Measurements from ENCODE around the gene GRID2.
"Not testable (repeated sequence)": the region's sequence is repeated elsewhere in the genome, so short reads cannot be mapped to it uniquely, and the experiment has no call there.

The GRID2 gene

DNA sequence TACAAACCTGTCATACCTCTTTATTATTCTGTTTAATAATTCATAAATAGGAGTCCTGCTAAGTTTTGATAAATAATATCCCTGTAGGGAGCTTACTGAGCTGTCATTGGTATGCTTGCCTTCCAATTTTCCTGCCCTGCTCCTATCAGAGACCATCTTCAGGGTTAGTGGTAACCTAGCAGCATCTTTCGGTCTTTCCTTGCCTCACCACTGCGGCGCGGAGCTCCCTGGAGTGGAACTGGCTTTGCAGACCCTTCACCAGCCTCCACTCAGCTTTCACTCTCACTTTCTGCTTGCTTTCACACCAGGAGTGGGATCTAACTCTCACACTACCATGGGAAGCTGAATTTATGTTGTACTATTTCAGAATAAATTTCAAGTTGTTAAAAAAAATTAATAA is 1043.1 kb downstream of the GRID2 start:
- DNase-seq, result no peak

DNA sequence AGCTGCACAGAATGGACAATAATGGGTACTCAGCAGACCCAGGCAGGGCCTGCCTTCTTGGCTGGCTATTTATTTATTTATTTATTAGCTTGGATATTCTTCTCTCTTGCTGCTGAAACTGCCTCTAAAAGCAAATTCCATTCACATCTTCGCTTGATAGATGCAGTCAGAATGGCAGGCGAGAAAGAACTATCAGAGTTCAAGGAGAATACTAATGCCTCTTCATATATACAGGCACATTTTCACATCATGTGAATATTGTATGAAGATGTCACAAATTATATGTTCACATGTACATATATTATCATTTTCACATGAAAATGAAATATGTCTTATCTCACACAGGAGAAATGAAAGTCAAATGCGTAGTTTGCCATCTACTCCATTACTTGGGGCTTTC is 1045.1 kb downstream of the GRID2 start:
- DNase-seq, result no peak

DNA sequence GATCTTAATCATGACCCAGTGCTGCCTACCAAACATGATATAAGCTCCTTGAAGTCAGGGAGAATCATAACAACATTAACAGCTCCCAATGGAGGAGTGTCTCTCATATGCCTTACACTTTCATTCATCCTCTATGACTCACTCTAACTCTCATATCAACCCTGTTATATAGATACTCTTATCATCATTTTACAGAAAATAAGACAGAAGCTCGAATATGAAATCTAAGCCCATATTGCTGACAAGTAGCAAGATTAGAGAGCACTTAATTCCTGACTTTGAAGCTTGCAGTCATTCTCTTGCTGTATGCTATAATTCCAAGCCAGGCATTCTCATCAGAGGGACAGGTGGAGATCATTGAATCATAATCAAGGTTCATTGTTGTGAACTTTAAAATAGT is 1048.1 kb downstream of the GRID2 start:
- DNase-seq, result no peak

DNA sequence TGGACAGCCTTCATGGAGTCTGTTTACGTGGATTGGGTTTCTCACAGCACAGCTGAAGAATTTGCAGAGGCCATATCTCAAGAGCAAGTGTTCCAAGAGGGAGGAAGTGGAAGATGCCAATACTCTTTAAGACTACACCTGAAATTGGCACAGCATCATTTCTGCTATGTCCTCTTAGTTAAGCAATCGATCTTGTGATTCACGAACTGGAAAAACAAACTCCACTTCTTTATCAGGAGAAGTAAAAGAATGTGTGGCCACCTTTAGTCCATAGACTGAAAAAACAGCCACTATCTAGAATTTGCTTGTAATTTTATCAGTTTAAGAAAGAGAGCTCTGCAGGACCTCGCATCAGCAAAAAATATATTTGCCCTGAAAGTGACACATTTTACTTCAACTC is 1051.6 kb downstream of the GRID2 start:
- no peak for DNase-seq

DNA sequence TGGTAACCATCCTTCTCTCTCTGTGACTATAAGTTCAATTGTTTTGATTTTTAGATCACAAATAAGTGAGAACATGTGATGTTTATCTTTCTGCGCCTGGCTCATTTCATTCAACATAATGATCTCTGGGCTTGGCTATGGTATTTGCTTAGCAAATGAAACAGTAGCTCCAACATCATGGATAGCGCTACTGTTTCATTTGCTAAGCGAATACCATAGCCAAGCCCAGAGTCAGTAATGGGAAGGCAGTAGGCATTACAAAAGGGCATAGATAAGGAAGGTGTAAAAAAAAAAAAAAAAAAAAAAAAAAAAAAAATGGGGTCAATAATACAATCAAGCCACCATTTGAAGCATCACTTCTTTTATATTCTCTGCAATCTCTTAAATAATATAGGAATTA is 1055.8 kb downstream of the GRID2 start:
- DNase-seq, result no peak

DNA sequence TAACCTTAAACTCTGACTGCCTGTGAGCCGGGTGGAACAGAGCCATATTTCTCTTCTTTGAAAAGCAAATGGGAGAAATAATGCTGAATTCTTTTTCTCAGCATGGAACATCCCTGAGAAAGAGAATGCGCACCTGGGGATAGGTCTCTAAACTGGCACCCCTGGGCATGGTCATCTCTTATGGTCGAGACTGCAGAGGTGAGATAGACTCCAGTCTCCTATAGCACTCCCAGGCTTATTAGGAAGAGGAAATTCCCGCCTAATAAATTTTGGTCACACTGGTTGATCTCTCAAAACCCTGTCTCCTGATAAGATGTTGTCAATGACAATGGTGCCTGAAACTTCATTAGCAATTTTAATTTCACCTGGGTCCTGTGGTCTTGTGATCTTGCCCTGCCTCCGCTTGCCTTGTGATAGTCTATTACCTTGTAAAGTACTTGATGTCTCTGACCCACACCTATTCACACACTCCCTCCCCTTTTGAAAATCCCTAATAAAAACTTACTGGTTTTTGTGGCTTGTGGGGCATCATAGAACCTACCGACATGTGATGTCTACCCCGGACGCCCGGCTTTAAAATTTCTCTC is 1062.5 kb downstream of the GRID2 start:
- DNase-seq, result not testable (repeated sequence)

DNA sequence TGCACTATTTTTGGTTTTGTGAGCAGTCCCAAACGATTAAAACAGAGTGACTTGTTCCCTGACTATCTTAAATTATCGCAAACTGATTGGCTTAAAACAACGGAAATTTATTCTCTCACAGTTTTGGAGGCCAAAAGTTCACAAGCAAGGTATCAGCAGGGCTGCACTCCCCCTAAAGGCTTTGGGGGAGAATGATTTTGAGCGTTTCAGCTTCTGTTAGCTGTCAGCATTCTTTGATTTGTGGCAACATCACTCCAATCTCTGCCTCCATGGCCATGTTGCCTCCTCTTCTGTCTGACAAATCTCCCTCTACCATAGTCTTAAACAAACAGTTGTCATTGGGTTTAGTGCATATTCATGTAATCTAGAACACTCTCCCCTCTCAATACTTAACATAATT is 1065.2 kb downstream of the GRID2 start:
- DNase-seq, result no peak

DNA sequence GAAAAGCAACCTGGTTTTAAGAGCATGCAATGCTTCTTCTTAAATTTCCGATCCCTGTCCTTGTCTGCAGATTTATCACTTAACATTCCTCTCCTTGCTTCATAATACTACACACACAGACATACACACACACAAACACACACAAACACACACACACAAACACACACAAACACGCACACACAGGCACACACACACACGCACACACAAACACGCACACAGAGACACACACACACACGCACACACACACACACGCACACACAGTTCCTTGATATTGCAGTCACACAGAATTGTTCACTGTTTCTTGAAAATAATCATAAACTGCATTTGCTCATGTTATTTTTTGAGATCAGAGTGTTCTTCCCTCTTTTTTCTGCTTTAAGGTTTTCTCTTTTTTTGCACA is 1066.5 kb downstream of the GRID2 start:
- no peak for DNase-seq

DNA sequence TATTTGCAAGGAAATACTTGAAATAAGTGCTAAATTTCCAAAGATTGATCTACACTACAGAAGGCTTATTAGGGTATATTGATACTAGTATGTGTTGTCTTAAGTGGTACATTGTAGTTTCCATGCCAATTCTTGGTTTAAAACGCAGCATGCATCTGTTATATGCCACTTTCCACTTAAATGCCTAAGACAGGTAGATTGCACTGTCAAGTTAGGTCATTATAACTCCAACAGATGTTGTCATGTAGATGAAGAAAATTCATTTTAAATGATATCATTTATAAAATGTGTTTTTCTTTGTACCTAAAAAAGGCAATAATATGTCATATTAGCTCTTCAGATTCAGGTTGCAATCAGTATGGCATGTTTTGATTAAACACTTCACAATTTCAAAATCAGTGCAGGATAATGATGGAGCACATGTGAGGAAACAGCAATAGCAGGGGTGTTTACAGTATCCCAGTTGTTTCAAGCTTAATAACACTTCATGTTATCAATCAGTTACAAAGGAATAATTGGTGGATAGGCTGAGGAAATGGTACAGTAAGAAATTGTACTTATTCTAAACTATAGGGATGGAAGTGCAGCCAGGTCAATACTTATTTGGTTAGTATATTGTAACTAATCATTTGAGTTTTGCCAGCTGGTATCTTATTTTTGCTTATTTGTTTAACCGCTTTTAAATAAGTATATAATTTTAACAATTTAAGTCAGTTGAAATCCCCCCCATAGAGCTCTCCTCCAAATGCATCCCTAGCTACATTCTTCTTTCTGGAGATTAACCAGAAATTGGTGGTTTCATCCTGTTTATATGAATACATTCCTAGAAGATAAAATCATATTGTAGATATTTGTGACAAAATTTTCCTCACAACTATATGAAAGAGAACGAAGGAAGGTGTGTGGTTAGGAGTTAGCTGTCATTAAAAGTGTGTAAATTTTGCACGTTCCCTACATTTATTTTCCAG is 1070.4 kb downstream of the GRID2 start:
- DNase-seq, result peak; percentile 41

DNA sequence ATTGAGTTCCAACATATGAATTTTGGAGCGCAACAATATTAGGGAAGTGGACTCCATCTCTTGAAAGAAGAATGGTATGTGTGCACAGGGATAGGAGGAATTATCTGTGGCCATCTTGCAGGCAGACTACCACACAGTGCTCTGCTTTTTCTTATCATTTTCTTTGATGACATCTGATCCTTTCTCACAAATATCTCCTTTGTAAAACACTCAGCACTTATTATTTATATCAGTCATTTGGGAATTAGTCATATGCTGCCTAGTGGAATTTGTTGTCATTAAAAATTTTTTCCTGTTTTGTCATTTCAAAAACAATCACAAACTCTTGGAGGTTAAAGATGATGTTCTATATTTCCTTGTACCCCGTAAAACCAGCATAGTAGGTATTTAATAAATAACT is 1080.5 kb downstream of the GRID2 start:
- DNase-seq, result peak; percentile 31

DNA sequence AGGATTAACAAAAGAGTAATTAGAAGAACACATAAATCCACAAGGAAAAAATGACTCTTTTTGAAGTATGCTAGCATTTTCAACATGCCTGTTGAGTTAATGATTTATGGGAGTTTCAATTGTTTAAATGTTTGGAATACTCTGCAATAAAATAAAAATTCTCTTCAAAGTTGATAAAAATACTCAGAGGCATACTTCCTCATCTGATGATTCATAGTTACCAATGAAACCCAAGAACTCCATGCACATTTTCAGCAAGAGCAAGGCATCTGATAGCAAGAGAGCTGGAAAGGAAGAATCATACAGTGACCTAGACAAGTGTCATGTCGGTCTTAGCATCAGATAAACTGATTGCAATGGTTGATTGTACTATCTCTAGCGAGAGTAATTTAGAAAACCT is 1081.1 kb downstream of the GRID2 start:
- DNase-seq, result no peak

DNA sequence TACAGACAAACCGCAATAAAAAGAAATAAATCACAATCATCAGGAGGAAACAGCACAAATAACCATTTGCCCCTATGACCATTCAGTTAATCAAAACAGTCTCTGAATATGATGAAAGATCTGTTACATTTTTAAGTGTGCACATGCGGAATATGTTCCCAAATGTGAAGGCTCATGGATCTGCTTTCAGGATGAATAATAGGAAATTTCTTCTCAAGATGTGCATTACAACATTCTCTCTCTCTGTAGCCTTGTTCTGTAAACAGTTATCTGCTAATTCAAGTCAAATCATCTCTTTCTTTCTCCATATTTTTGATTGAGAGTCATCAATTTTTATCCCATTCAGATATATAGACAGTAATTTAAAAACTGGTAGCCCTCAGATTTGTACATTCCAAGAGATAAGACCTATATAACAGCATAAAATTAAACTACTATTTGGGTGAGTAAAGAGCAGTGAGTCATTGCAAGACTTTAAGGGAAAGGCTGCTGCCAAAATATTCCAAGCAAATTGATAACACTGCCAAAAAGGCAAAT is 1090.8 kb downstream of the GRID2 start:
- no peak for DNase-seq

DNA sequence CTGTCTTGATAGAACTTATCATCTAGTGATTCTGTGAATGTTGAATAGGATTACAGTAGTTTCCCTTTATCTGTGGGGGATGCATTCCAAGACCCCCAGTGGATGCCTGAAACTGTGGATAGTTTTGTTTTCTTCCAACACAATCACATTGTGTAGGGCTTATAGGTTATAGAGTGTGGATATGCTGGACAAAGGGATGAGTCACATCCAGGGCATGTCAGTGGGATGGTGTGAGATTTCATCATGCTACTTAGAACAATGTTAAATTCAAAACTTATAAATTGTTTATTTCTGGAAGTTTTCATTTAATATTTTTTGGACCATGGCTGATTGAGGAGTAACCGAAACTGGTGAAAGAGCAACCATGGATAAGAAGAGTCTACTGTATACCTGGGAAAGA is 1092.5 kb downstream of the GRID2 start:
- DNase-seq, result no peak

DNA sequence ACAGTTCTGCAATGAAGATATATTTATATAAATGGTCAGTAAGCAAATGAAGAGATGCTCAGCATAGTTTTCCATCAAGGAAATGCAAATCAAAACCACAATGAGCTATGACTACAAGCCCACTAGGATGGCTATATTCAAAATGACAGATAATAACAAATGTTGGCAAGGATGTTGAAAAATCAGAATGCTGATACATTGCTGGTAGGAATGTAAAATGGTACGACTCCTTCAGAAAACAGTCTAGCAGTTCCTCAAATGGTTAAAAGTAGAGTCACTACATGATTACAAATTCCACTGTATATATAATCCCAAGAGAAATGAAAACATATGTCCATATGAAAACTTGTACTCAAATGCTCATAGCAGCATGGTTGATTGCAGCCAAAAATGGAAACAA is 1099.8 kb downstream of the GRID2 start:
- peak; percentile 41 for DNase-seq

DNA sequence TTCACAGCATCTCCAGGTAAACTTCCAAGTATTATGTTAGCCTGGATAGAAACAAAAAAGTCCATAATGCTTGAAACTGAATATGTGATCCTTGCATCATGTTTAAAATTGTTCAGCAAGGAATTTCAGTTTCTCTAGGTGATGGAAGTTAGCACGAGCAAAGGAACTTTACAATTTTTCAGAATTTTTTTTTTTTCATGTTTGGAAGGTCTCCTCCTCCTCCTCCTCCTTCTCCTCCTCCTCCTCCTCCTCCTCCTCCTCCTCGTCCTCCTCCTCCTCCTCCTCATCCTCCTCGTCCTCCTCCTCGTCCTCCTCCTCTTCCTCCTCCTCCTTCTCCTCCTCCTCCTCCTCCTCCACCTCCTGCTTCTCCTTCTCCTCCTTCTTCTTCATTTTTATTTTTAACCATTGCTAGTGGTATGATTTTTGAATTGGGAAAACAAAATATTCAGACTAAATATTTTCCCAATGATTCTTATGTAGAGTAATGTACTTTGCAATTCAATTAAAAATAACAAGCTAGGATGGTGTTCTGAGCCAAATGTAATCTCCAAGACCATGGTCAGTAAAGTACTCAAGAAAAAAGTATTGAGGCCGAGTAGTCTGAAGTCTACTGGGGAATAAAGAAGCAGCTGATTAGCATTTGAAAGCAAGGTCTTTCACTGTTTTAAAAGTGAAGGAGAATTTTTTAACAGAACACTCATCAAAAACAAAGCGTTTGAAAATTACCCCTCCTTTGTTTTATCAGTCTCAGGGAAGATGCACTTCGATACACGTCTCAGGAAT is 1103.9 kb downstream of the GRID2 start:
- DNase-seq, result no peak

DNA sequence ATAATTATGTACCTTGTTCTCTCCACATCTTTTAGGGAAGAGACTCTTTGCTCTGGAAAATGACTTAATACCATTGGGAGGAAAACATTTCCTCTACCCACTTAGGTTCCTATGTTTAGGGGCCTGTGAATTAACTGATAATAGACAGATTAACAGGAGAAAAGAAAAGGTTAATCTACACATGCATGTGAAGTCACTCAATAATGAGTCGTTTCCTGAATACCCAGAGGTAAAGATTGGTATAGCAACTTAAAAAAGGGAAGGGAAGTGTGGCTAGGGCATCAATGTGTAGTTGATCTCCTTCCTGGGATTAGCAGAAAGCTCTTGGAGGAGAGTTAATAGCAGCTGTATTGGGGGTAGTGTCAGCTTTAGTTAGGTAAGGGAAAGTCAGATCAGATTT is 1105.3 kb downstream of the GRID2 start:
- DNase-seq, result peak; percentile 39

DNA sequence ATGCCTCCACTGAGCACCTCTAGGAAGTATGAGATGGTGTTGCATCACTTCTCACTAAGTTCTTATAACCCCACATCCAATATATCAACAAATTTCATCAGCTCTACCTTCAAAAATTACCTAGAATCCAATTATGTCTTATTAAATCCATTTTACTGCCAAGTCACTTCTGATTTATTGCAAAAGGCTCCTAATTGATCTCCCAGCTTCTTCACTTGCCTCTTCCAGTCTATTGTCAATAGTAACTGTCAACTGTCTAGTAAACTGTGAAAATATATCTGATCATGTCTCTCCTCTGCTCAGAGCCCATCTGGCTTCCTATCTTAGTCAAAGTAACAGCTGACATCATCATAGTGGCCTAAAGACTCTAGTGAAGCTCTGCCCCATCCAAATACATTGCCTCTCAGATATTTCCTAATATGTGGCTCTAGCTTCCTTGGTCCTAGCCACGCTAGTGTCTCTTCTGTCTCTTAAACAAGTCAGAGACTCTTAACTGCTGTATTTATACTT is 1110.3 kb downstream of the GRID2 start:
- peak; percentile 85 for DNase-seq

DNA sequence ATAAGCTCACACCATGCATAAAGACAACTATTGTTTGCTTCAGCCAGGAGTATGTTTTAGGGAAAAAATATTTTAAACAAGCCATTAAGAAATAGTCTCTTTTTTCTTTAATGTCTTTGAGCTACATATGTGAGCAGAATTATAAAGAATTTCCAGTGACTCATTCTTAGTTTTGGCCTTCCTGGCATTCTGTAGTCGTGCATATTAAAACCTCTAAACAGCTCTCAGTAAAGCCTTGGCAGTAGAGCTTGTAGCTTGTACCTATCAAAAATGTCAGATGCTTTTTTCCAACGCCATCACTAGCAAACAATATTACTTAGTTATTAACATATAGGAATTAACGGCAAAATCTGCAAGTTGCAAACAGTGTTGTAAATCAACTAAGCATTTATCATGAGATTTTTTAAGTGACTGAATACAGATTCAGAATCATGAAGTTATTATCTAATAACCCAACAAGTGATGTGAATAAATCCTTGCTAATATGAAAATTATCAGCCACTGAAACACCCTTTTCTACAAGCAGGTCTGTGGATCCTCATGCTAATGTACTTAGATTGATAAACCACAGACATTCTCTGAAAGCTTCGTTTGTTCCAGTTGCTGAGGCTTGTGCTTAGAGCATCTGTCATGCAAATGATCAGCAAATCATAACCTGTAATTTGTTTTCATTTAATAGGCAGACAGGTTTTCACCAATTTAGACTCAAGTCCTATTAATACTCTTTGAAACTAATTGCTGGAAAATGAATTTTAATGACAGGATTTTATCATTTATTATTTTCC is 1112.8 kb downstream of the GRID2 start:
- DNase-seq, result peak; percentile 60

DNA sequence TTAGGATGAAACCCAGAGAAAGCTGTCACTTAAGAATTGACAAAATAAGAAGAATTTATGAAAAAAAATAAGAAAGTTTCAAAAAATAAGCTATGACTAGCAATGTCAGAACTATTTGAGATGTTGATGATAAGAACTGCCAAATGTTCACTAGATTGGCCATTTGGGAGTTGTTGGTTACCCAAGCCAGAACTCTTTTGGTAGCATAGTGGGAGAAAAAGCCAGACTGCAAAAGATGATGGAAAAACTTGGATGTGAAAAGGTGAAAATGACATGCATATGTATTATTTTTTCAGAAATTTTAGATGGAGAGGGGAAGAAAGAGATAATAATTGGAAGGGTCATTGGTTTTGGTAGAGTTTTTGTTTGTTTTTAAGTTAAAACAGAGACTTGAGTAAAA is 1127.6 kb downstream of the GRID2 start:
- DNase-seq, result no peak

DNA sequence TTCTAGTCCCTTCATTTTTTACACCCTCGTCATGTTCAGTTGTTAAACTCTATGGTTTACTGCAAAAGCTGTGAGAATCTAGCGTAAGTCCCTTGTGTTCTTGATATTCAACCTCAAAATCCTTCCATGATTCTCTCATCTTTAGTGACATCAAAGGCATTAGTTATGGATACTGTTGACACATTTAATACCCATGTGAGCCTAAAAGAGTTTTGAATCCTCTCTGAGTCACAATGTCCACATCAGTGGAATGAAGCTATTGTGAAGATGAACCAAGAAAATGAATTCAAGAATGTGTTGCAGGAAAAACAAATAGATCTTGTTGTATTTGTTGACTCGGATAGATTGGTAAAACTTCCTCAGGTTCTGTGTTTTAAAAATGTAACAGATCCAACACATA is 1130.1 kb downstream of the GRID2 start:
- DNase-seq, result no peak

DNA sequence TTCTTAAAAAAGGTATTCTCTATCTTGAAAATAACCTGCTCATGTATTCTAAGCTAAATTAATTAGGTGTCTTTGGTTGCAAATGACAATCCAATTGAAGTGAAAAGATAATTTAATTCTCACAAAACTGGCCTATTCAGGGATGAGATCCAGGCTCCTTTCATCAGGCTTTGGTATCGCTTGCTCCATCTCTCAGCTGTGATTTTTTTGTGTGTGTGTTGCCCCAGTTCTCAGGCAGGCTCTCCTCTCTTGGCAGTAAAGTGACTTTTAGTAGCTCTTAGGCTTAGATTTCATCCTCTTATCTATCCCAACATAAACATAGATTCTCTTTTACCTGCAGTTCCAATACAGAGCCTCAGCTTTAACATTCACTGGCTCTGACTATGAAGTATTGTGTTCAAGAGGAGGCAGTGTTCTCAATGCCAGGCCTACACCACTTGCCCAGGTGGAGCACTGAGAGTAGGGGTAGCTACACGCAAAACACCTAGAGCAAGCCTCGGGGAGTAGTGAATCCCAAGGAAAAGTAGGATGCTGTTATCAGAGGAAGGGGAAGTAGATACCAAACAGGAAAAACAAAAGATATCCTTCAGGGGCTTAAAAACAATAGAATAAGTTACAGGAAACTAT is 1132.3 kb downstream of the GRID2 start:
- DNase-seq, result no peak

DNA sequence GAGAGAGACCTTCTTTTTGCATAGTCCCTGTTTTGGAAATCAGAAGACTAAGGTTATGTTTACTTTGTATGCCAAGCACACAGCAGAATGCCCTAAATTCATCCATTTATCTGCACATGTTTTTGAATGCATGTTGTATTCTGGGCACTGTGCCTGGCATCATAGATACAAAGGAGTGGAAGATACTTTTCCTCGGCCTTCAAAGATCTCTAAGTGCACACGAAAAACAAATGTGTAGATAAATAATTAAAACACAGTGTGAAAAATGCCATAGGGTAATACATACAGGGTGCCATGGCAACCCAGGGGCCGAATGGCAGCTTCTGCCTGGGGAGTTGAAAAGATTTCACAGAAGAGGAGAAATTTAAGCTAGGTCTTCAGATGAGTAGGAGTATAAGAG is 1134.2 kb downstream of the GRID2 start:
- DNase-seq, result no peak
